VCaP (cell line): ENCODE results near the gene OGFOD1.
A peak's percentile ranks its signal among the peaks of the same experiment; 100 is the strongest.

ENCODE experiments used
- H3K27ac ChIP-seq: fragments of 450-650 bp; 2 replicates; pipeline ENCODE4 v1.5.1; 2017
- TF ChIP-seq, protein P1 (sequence below): fragments of 450-650 bp; conservative IDR thresholded peaks from 2 replicates; pipeline ENCODE4 v1.5.1; 2017; ENCODE audit warnings: mild to moderate bottlenecking, moderate library complexity

The OGFOD1 gene

GRCh38 chr16:56422896-56423441 lies 28.4 kb upstream of the OGFOD1 start:
- peak overlapping the region; percentile 85 for H3K27ac ChIP-seq
- TF ChIP-seq, protein P1, sequence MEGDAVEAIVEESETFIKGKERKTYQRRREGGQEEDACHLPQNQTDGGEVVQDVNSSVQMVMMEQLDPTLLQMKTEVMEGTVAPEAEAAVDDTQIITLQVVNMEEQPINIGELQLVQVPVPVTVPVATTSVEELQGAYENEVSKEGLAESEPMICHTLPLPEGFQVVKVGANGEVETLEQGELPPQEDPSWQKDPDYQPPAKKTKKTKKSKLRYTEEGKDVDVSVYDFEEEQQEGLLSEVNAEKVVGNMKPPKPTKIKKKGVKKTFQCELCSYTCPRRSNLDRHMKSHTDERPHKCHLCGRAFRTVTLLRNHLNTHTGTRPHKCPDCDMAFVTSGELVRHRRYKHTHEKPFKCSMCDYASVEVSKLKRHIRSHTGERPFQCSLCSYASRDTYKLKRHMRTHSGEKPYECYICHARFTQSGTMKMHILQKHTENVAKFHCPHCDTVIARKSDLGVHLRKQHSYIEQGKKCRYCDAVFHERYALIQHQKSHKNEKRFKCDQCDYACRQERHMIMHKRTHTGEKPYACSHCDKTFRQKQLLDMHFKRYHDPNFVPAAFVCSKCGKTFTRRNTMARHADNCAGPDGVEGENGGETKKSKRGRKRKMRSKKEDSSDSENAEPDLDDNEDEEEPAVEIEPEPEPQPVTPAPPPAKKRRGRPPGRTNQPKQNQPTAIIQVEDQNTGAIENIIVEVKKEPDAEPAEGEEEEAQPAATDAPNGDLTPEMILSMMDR, result no peak

DNA sequence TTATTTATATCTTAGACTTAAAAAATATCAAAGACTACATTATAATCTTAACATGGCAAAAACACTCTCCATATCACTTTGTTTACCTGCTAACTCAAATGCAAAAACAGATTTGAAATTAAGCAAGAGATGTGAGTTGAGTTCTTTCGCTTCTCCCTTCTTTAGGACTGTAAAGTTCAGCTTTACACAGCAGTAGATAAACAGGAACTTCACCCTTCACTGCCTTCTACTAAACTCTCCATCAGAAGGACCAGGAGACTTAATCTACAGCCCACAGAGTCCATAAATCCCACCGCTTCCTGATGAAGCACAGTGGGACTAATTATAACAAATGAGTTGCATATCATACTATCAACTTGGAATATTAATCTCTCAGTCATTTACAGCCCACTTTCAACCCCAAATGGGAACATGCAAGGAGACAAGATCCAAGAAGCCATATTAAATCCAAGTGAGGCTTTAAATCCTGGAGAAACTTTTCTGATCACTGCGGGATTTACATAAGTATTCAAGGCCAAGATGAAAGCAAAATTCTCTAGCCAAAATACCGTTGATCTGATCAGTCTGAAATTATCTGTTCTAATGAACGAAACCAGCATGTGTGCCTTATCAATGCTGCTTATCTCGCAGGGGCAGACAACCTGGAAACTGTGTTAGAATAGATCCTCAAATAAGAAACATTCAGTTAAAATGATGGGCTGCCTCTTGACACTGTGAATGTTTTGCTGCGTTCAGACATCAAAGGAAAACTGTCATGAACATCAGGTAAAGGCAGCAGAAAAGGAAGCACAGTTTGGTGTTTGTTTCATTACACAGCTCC lies 27.6 kb upstream of the OGFOD1 start:
- TF ChIP-seq, protein P1, result no peak
- peak overlapping the region; percentile 85 for H3K27ac ChIP-seq

GRCh38 chr16:56424404-56424764 lies 27.0 kb upstream of the OGFOD1 start:
- TF ChIP-seq, protein P1, result no peak
- H3K27ac ChIP-seq, result peak overlapping the region; percentile 85

- TF ChIP-seq, protein P1, result no peak
Measured at GRCh38 chr16:56424791-56425438, 26.4 kb upstream of the OGFOD1 start.

GRCh38 chr16:56425439-56425832 lies 25.9 kb upstream of the OGFOD1 start, which contains the start of gene AMFR:
Gene AMFR, minus strand, starts transcription at chr16:56425545. Its CDS starts 218 bp downstream, at chr16:56425327.
- H3K27ac ChIP-seq, result peak within 1 kb of the TSS; percentile 85
- TF ChIP-seq, protein P1, result peak; percentile 65

More at GRCh38 chr16:56424791-56425438, 26.4 kb upstream of the OGFOD1 start:
- peak overlapping the region; percentile 85 for H3K27ac ChIP-seq

DNA sequence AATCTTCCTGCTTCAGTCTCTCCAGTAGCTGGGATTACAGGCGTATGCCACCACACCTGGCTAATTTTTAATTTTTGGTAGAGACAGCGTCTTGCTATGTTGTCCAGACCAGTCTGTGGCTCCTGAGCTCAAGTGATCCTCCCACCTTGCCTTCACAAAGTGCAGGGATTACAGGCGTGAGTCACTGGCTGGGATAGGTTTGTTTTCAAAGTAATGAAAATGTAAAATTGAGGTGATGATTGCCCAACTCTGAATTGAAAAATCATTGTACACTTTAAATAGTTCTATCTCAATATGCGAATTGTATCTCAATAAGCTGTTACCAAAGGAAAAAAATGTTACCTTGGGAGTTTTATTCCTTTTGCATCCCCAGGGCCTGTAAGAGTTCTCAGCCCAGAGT lies 24.8 kb upstream of the OGFOD1 start:
- TF ChIP-seq, protein P1, result no peak
- no peak overlapping the region for H3K27ac ChIP-seq

DNA sequence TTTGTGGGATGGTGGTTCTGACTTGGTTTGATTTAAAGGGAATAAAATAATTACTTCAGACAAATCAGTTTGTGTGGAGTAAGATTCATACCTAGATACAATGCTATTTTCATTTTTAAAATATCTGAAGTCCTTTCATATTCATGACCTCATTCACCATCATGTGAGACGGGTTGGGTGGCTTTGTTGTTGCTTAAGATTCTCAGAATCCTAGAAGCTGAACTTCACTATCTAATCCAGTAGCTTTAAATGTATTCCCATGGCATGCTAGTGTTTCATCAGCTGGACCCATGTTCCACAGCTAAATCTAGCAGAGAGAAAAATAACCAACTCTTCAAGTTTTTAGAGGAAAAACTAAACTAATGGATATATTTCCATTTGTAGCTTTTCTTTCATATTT lies 23.3 kb upstream of the OGFOD1 start:
- no peak overlapping the region for H3K27ac ChIP-seq
- TF ChIP-seq, protein P1, result no peak
